Psoas muscle (tissue), 8 donors: ENCODE results near the gene TCF19. TPM values are rescaled to one million over a fixed set of nuclear protein-coding genes. Genes with fewer than 3 reads are reported as not detected.

Experiments
- ATAC-seq, 4 donors: fragments of 200-7000 bp; cut with Tn5 transposase; one replicate each; pipeline ENCODE4 v1.9.1; 2020; ENCODE audit warnings: moderate library complexity in 3 of 4, mild to moderate bottlenecking in 2 of 4
- DNase-seq, 2 donors: peaks; one replicate each; pipeline ENCODE4 v3.0.0-alpha.2; 2020
- H3K27ac ChIP-seq: fragments of 200-600 bp; one replicate; pipeline ENCODE4 v1.8.0; 2022
- H3K27me3 ChIP-seq, 3 donors: fragments of 200-600 bp in 1 of 3; one replicate each; pipeline versions ENCODE4 v1.6.1 to v1.8.0; 2013 to 2022; ENCODE audit warnings: low read length in 2 of 3, mild to moderate bottlenecking in 2 of 3, moderate library complexity in 1 of 3; ENCODE audit not compliant: insufficient read depth in 3 of 3
- H3K36me3 ChIP-seq, 2 donors: fragments of 200-600 bp in 1 of 2; one replicate each; pipeline versions ENCODE4 v1.6.1 to v1.8.0; 2013 to 2022; ENCODE audit warnings: low read depth in 1 of 2, mild to moderate bottlenecking in 1 of 2, moderate library complexity in 1 of 2; ENCODE audit not compliant: insufficient read depth in 1 of 2
- H3K4me1 ChIP-seq: fragments of 200-600 bp; one replicate; pipeline ENCODE4 v1.8.0; 2022
- H3K4me3 ChIP-seq: fragments of 200-600 bp; one replicate; pipeline ENCODE4 v1.8.0; 2022; ENCODE audit warnings: mild to moderate bottlenecking
- H3K9me3 ChIP-seq: fragments of 200-600 bp; one replicate; pipeline ENCODE4 v1.8.0; 2022
- WGBS, 3 donors: extraction: QIAGEN DNeasy Blood & Tissue Kit; methylation state at CpG; one replicate each; pipeline versions ENCODE4 v1.1.6 to v1.1.7; 2013; 5-methylcytosine and 5-hydroxymethylcytosine counted together
- intact Hi-C, 2 donors: fragments of 100-400 bp; cut with DNase I; formaldehyde crosslinking; loops; one replicate each; pipeline versions ENCODE4 v1.11.0 to v1.14.2; 2022
- polyA plus RNA-seq, 3 donors: library from polyadenylated mRNA; stranded (reverse); fragments of 200-250 nt; gene quantifications; one replicate each; pipeline ENCODE4 v1.2.3, GENCODE V29; 2013
- total RNA-seq, 4 donors: library from RNA; stranded (reverse); fragmentation: NEBNext Ultra II Directional in 2 of 4; extraction: Animal tissue kit (Norgen Biotek cat#: 25700) in 2 of 4; gene quantifications; one replicate each; pipeline versions ENCODE4 v1.2.1 to v1.2.4, GENCODE V29; 2021 to 2023
- TF ChIP-seq, protein P1 (sequence below): fragments of 200-600 bp; IDR thresholded peaks from one replicate; pipeline ENCODE4 v1.8.0; 2022; ENCODE audit warnings: antibody characterized with exemption
- donor health status: healthy with polysubstance abuse.
- donor health status: DM: no; HTN: no; CAD: no; lungs with moderate emphysema.
- donor health status: Bipolar disorder and iron deficiency.
- donor health status: healthy.
- donor health status: DM: yes; HTN: yes; CAD: no.
- donor health status: DM: no; HTN: no; CAD: no.
- donor health status: DM: no; HTN: no; CAD: no.
- donor health status: DM: yes; HTN: yes; CAD: no.

The TCF19 gene
- total and polyA plus RNA-seq, 7 donors, result 1.4 to 4.8 (median 1.8) TPM

- DNase-seq, result no peak
- 58 to 66% (median 64%) methylated on average over 3 of the region's 3 CpGs for WGBS, 3 donors
- TF ChIP-seq, protein P1, sequence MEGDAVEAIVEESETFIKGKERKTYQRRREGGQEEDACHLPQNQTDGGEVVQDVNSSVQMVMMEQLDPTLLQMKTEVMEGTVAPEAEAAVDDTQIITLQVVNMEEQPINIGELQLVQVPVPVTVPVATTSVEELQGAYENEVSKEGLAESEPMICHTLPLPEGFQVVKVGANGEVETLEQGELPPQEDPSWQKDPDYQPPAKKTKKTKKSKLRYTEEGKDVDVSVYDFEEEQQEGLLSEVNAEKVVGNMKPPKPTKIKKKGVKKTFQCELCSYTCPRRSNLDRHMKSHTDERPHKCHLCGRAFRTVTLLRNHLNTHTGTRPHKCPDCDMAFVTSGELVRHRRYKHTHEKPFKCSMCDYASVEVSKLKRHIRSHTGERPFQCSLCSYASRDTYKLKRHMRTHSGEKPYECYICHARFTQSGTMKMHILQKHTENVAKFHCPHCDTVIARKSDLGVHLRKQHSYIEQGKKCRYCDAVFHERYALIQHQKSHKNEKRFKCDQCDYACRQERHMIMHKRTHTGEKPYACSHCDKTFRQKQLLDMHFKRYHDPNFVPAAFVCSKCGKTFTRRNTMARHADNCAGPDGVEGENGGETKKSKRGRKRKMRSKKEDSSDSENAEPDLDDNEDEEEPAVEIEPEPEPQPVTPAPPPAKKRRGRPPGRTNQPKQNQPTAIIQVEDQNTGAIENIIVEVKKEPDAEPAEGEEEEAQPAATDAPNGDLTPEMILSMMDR, result no peak
- no peak for ATAC-seq
- Histone ChIP-seq H3K36me3 (no peaks in the 10 kb centered on the region), H3K27ac (no peak overlapping the region), H3K9me3 (no peaks in the 10 kb centered on the region), H3K27me3 (no peaks in the 10 kb centered on the region), H3K4me3 (no peak overlapping the region), H3K4me1 (no peaks in the 10 kb centered on the region)
- intact Hi-C loops, result no loop called here
These were observed 17.6 kb downstream of the TCF19 start for GRCh38 chr6:31175971-31176370.

DNA sequence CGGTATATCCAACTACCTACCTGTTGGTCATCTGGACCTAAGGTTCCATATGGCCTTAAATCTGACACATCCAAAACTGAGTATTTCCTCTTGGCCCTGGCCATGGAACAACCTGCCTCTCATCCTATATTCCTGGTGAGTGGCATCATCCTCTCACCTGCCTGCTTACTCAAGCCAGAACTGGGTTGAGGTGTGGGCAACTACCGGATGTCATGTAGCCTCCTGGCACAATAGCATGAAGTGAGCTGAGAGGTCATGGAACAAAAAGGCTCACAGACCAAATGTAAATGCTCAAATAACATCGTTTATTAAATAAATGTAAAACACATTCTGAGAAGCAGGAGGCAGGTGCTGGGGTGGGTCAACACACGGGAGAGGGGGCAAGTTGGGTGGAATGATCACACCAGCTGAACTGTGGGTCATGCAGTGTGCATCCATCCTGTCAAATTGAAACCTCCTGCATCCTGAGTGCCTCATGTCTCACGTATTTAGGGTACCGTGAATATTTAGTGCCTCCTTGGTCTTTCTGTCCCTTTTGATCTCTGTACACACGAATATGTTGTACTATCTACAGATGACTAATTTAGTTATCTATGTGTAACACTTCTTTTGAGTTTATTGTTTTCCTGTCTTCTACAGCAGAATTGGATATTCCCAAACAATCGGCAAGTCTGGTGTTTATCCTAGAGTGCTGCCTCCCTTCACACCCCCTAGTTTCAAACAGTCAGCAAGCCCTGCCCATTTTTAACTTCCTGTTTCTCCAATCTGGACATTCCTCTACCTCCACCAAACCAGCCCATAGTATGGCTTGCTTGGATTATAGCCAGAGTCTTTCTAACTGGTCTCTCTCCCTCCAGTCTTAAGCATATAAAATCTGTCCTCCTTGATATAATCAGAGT, 20.0 kb downstream of the TCF19 start:
- 61 to 78% (median 74%) methylated on average over 8 of the region's 8 CpGs for WGBS, 3 donors
- Histone ChIP-seq H3K27ac (no peak overlapping the region), H3K4me1 (no peaks in the 10 kb centered on the region), H3K36me3 (no peaks in the 10 kb centered on the region), H3K4me3 (no peak overlapping the region), H3K27me3 (no peaks in the 10 kb centered on the region), H3K9me3 (no peaks in the 10 kb centered on the region)
- TF ChIP-seq, protein P1, result no peak
- ATAC-seq (no peak), DNase-seq (no peak)
- intact Hi-C loops, result no loop called here

GRCh38 chr6:31179042-31179386, 20.6 kb downstream of the TCF19 start:
- H3K27ac ChIP-seq, result no peak overlapping the region
- no peaks in the 10 kb centered on the region for H3K36me3 ChIP-seq
- H3K4me3 ChIP-seq, result no peak overlapping the region
- 59 to 81% (median 67%) methylated on average over 4 of the region's 4 CpGs for WGBS, 3 donors
- TF ChIP-seq, protein P1, result no peak
- no peaks in the 10 kb centered on the region for H3K9me3 ChIP-seq
- no peak for DNase-seq
- H3K4me1 ChIP-seq, result no peaks in the 10 kb centered on the region
- no peak for ATAC-seq
- H3K27me3 ChIP-seq, result no peaks in the 10 kb centered on the region
- intact Hi-C loops, result no loop called here

DNA sequence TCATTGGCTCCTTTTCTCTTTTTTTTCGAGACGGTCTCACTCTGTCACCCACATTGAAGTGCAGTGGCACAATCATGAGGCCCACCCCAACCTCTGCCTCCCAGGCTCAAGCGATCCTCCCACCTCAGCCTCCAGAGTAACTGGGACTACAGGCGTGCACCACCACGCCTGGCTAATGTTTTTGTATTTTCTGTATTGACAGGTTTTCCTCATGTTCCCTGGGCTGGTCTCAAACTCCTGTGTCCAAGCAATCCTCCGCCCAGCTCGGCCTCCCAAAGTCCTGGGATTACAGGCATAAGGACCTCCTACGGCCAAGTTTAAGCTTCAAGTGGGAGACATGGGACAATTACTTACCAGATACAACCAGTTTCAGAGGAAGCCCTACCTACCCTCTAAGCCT, 21.5 kb downstream of the TCF19 start:
- TF ChIP-seq, protein P1, result no peak
- Histone ChIP-seq H3K36me3 (no peaks in the 10 kb centered on the region), H3K4me3 (peak overlapping the region; percentile 52), H3K4me1 (no peaks in the 10 kb centered on the region), H3K9me3 (no peaks in the 10 kb centered on the region), H3K27ac (no peak overlapping the region), H3K27me3 (no peaks in the 10 kb centered on the region)
- WGBS, 3 donors, result 95 to 98% (median 96%) methylated on average over 8 of the region's 8 CpGs
- no peak for DNase-seq
- intact Hi-C loops, result no loop called here
- no peak for ATAC-seq
